Stimulated activated CD8-positive, alpha-beta memory T cell treated with anti-CD3 and anti-CD28 coated beads, Interleukin-7, amount 100 ng/mL, for 4 hours (primary cell): Measurements from ENCODE around the gene CDC42BPB.

ENCODE experiments used
- DNase-seq, 2 donors: peaks; one replicate each; pipeline ENCODE4 v3.0.0-alpha.2; 2020; ENCODE audit warnings: low read depth in 2 of 2

CDC42BPB gene

DNA sequence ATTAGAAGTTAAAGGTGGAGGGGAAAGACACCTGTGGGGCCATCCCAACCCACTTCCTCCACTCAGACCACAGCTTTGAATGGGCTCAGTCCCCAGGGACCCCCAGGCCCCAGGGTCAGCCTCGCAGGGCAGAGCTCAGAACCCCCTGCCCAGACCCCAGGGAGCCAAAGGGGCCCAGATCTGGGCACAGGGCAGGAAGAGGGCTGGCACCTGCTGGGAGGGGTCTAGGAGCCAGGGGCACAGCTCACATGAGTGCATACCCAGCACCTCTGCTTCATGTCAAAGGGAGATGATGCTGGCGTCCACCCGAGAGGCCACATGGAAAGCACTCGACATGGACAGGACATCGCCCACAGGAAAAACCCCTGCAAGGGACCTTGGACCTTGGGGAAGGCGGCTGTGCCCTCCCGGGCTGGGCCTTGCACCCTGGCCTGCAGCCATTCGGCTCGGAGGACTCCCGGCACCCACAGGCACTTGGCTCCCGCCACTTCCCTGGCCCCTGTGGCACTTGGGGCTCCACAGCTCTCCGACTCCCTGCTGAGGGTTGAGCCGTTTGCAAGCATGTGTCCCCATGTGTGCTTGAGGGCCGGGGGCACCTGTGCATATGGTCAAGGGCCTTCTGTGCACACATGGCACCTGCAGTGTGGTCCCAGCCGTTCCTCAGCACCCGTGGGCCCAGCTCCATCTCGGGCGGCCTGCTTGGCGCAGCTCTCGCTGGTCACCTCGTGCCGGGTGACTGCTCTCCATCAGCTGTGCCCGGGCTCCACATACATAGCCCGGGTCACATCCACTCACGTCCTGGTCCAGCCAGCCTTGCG is 142.7 kb downstream of the CDC42BPB start:
- no peak for DNase-seq

DNA sequence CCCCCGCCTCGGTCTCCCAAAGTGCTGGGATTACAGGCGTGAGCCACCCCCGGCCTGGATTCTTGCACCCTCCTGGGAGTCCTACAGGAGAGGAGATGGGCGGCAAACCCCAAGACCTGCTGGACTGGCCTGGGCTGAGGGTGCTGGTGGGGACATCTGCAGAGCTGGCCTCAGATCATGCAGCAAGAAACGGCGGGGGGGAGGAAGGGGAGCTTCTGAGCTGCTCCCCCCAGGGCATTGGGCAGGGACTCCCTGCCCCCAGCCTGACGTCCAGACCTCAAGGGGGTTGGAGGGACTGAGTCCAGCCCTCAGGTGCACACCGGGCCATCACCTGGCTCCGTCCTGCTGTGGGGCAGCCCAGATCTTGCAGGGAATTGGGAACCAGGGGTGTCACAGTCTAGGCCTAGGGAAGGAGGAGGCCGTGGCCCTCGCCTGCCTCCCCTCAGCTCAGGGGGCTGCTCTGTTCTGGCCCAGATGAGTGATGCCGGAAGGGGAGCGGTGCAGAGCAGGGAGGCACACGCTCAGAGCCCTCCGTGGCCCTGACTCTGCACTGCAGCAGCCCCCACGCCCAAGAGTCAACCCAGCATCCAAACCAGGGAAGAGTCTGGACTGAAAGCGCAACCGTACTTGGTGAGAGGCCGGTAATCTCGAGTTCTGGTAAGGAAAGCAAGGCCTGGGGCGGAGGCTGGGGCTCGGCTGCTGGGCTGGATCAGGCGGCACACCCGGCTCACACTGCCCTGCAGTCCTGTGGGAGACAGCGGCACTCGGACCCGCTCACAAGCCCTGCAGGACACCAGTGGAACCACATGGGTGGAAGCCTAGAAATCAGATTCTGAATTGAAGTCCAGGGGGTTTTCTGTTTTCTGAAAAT is 143.8 kb downstream of the CDC42BPB start:
- no peak for DNase-seq

DNA sequence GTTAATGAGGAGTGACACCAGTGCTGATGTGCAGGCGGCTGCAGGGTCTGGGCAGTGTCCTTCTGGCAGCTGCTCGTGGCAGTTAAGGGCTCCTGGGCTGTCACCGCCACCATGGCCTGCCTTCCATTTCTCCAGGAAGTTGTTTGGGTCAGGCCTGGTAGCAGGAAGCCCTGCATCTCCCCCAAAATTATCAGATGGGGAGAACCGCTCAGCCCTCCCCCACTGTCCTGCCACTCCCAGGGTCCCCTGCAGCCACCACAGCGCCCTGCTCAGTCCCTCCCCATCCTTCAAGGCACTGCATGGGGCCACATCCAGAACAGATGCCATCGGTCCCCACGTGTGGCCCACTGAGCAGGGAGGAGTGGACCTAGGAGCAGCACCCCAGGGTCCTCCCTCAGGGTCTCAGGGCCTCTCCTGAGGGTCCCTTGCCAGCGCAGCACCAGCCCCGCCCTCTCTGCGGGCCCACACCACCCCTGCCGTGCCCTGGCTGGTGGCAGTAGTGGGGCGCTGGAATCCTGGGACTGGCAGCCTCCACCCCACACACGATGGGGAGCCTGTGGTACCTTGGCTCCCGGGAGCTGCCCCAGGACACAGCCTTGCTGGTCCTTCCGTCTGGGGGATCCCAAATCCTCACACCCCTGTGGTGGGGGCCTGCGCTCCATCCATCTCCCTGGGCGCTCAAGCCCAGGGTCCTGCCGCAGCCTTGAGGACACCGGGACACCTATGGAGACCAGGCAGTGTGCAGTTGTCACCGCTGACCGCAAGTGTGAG is 145.2 kb downstream of the CDC42BPB start:
- DNase-seq = no peak

DNA sequence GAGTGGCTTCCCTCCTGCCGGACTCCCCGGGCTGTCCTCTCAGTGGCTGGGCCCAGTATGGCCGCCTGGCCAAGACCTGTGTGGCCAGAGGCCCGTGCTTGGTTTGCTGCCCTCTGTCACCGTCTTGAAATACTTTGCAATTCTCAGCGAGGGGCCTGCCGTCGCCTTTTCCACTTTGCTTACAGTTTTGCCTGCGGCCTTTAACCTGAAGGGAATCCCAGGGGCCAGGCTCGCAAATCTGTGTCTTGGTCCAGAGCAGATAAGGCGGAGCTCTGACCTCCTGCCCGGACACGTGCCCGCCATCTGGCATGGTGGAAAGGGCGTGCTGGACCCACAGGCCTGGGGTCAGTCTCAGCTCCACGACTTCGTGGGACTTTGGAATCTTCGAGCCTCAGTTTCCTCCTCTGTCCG is 145.8 kb downstream of the CDC42BPB start:
- no peak for DNase-seq

DNA sequence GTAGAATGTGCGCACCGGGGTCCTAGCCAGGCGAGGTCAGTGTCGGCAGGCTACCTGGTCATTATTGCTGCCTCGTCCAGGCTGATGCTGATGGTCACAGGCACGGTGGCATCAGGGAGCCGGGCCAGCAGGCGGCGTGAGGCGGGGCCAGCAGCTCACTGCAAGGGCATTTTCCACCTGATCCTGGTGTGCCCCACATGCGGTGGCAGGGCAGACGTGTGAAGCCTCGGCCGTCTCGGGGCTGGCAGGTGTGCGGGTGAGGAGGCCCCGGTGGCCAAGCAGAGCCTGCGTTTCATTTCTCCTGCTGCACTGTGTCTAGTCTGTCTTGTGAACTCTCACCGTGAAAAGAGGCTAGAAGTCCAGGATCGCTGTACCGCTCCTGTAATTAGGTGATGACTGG is 146.9 kb downstream of the CDC42BPB start:
- DNase-seq = no peak

DNA sequence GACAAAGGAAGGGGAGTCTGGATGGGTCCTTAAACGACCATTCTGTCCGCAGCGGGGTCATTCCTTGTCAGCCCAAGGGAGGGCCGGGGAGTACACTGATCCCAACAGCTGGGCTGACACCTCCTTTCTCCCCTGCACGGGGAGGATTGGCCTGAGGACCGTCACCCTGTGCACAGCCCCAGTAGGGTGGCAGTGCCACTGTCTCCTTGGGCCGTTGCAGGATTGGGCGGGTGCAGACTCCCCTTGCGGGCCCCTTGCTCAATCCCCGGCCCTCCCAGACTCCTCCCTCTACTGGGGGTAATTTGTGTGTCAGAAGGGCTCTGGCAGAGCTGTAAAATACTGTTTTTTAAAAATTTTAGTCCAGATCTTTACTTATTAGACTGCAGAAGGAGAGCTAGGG is 147.4 kb downstream of the CDC42BPB start:
- no peak for DNase-seq

DNA sequence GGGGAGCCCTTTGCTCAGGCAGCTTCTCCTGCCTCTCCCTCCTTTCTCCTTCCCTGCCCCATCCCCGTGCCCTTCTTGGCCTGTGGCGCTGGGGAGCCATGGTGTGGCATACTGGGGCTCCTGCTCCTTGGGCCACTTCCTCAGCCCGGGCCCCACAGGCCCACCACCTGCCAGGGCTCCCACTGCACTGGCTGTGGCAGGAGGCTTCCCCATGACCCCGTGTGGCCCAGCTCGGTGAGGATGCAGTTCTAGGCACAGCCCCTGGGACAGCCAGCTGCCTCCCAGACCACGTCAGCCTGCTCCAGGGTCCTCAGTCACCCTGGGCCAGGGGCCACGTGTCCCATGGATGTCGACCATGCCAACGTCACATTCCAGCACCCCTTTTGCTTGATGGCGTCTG is 147.9 kb downstream of the CDC42BPB start:
- DNase-seq = no peak

DNA sequence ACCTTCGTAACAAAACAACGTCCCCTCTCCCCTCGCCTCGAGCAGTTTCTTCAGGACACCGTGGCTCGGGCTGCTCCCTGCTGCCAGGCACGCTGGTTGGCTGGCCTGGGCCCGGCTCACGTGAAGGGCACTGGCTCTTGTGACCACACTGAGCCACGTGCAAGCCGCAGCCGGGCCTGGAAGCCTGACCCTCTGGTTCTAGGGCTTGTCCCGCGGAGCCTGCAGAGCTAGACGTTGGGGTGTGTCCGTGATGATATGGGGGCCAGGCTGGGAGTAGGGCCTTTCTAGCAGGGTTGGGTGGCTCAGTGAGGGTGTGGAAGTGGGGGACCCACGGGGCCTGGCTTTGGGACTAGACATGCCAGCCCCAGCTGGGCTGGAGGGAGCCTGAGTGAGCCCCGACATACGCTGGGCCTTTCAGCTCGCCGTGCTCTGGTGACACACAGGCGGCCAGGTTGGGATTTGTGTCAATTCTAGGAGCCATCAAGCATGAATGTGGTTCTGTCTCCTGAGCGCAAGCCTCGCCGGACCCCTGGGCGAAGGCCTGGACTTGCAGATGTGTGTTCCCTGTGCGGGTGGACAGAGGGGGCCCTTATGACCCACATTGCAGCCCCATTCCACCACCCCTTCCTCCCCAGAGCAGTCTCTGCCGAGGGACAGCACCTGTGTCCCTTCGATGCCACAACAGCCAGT is 148.4 kb downstream of the CDC42BPB start:
- DNase-seq = no peak

DNA sequence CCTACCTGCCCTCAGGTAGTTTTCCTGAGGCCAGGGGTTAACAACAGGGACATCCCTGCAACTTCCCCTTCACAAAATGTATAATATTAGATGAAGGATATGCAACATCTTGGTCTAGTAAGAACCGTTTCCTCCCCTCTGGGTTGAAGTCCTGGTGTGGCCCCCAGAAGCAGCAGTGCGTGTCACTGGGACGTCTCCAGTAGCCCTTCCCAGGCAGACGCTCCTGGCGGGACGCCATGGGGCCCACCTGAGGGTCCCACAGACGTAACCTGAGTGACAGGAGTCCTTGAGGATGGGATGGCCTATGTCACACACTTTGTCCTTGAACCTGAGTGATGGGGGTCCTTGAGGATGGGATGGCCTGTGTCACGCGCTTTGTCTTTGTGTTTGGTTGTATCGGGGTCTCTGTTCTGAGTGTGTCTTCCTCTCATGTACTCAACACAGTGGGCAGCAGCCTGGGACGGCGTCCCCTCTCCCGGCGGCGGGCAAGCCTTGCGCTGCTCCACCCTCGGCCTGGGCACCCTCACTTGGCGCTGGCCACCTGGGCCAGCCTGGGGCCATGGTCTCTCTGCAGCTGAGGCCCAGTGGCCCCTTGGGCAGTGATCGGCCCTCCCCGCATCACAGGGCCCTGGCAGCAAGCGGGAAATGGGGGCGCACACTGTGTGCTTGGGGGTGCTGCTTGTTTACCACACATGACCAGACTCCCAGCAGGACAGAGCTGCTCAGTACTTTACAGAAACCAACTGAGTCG is 149.2 kb downstream of the CDC42BPB start:
- DNase-seq = no peak

DNA sequence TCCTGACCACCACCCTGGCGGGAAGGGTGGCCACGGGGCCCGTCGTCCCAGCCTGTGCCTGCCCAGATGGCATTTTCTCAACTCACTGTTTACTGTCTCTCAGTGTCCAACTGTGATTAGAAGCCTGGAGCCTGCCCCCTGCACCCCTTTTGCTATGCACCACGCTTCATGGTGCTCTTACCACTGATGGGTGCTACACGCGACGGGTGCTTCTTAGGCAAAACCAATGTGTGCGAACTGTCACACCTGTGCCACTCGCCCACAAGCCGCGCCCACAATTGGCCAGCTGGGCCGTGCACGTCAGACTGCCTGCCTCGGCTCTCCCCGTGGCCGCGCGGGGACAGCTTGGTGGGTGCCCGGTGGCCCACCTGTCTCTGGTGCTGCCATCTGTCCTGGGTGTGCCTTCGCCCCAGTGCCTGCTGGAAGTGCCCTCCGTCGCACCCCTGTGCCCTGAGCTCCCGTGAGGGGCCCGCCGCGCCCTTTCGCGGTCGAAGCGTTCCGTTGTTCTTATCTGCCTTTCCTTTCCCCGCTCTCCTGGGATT is 150.0 kb downstream of the CDC42BPB start:
- no peak for DNase-seq

DNA sequence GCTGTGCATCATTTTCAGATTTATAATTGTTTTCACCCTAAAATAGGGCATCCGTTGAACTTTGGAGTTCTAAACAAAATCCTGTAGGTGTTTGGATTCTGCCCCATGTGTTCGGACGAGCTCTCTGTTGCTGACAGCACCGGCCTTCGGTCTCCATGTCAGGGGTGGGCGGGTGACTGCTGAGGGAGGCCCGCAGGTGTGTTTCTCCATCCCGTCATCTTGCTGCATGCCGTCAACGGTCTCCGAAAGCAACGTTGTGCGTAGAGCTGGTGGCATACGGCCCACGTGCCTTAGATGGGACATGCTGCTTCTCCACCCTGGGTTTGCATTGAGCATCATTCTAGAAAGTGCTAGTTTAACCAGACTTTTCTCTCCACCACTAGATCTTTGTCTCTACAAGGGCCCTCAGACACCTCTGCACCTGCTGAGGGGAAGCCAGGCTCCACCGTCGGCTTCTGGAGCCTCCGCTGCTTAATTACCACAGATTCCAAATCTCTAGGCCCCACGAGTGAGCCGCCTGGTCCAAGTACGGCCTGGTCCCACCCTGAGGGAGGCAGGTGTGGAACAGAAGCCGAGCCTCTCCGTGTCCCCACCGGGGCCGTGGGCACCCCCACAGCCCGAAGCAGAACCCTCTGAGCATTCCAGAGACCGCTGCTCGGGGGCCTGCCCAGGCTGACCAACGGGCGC is 150.6 kb downstream of the CDC42BPB start:
- no peak for DNase-seq

DNA sequence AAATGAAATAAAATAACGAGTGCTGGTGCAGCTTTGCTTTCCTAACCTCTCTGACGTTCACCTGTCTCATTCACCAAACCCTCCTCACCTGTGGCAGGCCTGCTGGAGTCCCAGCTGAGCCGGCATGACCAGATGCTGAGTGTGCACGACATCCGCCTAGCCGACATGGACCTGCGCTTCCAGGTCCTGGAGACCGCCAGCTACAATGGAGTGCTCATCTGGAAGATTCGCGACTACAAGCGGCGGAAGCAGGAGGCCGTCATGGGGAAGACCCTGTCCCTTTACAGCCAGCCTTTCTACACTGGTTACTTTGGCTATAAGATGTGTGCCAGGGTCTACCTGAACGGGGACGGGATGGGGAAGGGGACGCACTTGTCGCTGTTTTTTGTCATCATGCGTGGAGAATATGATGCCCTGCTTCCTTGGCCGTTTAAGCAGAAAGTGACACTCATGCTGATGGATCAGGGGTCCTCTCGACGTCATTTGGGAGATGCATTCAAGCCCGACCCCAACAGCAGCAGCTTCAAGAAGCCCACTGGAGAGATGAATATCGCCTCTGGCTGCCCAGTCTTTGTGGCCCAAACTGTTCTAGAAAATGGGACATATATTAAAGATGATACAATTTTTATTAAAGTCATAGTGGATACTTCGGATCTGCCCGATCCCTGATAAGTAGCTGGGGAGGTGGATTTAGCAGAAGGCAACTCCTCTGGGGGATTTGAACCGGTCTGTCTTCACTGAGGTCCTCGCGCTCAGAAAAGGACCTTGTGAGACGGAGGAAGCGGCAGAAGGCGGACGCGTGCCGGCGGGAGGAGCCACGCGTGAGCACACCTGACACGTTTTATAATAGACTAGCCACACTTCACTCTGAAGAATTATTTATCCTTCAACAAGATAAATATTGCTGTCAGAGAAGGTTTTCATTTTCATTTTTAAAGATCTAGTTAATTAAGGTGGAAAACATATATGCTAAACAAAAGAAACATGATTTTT is 151.9 kb downstream of the CDC42BPB start:
- DNase-seq = no peak

DNA sequence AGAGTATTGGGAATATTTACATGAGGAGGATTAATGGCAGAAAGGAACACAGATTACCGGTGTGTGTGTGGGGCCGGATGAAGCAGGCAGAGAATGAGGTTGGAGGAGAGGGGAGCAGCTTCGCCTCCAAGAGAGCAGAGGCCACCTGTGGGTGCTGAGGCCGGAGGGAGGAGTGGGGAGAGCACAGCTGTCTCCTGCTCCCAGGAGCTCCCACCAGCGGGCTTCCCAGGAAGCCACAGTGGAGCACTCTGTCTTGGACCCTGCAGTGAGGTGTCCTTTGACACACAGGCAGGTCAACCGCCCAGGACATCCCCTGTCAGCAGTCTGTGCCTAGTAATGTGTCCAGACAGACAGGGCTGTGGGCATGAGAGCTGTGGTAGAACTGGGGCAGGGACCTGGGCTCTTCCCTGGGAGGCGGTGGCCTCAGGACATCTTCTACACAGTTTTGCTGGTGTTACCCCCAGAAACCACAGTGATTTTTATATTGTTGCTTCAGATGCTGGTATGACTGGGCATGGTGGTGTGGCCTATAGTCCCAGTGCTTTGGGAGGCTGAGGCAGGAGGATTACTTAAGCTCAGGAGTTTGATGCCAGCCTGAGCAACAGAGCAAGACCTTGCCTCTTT is 153.3 kb downstream of the CDC42BPB start:
- no peak for DNase-seq

DNA sequence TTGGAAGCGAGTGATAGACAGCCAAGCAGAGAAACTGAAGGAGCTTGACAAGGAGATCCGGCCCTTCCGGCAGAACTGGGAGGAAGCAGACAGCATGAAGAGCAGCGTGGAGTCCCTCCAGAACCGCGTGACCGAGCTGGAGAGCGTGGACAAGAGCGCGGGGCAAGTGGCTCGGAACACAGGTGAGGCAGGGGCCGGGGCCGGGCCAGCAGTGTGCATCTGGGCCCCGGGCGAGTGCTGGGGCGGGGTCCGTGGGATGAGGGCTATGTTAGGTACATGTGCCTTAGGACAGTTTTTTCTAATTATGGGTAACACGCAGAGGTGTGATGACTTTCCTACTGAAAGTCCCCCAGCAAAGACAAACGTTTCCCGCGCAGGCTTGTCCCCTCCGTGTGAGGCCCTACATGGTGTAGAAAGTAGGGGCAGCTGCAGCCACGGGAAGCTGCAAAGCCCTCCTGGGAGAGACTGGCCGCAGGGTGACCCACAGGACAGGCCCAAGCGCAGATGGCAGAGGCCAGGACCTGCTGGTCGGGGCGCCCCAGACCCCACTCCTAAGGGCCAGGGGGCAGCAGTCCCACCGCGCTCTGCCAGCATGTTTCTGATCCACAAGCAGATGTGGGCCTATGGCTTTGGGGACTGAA is 154.0 kb downstream of the CDC42BPB start:
- no peak for DNase-seq

DNA sequence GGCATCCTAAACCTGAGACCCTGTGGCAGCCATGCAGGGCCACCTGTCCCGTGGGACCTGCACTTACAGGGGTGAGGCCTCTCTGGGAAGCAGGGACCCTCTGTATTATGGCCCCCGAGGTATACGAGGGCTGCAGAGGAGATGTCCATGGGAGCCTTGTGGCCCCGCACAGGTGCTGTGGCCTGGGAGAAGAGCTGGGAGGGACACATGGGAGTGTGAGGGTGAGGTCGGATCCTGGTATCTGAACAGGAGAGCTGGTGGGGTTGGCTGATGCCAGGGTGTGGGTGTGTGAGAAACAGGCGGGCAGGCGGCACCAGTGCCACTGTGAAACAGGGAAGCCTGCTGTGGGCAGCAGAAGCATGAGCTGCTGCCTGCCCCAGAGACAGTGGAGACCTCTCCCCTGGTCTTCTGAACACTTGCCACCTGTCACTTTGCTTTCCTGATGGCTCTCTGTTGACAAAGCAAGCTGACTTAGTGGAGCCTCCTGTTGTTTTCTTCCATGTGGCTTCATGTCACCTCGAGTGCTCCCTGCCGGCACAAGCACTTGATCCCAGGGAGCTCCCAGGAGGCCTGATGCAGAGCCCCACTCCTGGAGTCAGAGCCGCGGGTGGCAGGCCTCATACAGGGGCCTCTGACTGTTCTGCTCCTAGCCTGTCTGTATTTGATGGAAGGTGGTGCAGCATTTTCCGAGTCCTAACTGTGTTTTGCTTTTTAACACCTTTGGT is 154.7 kb downstream of the CDC42BPB start:
- DNase-seq = no peak

DNA sequence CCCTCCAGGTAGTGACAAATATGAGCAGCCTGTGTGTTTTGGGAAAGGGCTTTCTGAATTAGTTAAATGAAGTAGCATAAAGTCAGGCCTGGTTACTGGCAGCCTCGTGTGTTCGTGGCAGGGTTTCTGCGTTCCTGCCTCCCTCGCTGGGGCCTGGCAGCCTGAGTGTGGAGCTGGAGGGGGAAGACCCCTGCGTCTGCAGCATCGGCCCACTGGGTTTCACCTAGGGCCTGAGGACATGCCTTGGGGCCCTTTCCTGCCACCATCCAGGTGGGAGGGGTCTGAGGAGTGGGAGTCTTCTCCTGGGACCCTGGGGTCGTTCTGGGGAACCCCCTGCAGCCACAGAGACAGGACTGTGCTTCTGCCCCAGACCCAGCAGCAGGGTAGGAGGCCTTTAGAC is 155.3 kb downstream of the CDC42BPB start:
- DNase-seq = no peak

DNA sequence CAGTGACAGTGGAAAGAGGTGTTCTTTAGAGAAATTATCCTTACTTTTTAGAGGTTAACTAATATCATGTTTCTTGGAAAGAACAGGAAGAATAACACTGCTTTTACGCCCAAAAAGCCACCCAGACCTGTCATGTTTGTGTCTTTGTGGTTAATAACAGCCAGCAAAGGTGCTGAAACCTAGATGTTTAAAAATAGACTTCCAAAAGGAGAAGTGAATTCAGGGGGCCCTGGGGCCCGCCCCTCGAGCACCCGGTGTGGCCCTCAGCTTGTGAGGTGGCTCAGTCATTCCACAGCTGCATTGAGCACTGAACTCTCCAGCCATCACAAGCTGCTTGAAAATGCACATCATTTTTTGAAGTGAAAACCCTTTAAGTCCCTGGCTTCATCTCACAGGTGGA is 155.7 kb downstream of the CDC42BPB start:
- DNase-seq = no peak
